Ishikawa (cell line): Measurements from ENCODE around the gene DIP2C.

ENCODE experiments used
- CEBPB ChIP-seq: IDR thresholded peaks from 2 replicates; pipeline ENCODE4 v1.6.1; 2012
- EGR1 ChIP-seq: IDR thresholded peaks from 2 replicates; pipeline ENCODE4 v1.6.1; 2012
- NFIC ChIP-seq: IDR thresholded peaks from 2 replicates; pipeline ENCODE4 v1.6.1; 2012
- RAD21 ChIP-seq: IDR thresholded peaks from 2 replicates; pipeline ENCODE4 v1.6.1; 2012; ENCODE audit warnings: low read depth
- TAF1 ChIP-seq: IDR thresholded peaks from 2 replicates; pipeline ENCODE4 v1.6.1; 2012; ENCODE audit warnings: low read depth, mild to moderate bottlenecking
- YY1 ChIP-seq: IDR thresholded peaks from 2 replicates; pipeline ENCODE4 v1.6.1; 2012; ENCODE audit warnings: low read depth
- ZBTB7A ChIP-seq: IDR thresholded peaks from 2 replicates; pipeline ENCODE4 v1.6.1; 2012; ENCODE audit warnings: low read depth
- TF ChIP-seq, protein P1 (sequence below): IDR thresholded peaks from 2 replicates; pipeline ENCODE4 v1.6.1; 2012; ENCODE audit warnings: low read depth, mild to moderate bottlenecking

DNA sequence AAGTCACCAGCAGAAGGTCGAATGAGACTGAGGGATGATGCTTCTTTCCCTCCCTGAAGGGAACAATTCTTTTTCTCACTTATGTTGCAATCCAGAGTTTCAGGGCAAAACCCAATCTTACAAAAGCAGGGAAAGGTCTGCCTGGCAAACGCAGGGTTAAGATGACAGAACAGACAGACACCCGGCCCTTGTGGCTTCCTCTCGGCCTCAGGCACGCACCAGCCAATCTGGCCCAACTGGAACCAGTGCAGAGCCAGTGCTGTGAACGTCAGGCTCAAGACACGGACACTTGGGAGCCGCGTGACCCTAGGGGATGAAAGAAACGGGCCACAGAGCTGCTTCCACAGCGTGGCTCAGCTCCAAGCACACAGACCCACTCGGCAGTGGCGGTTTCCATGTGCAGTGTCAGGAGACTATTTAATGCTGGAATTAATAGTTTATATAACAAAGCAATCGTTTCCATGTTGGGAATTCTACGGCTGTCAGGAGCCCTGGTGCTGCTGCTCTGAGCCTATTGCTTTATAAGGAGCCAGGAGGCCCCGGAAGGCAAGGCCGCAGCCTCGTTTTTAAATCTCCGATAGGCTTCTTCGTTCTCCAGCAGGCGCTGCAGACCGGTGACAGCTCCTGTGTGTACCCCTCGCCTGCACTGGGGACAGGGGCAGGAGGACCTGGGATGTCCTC is 198.4 kb downstream of the DIP2C start:
- TF ChIP-seq, protein P1, sequence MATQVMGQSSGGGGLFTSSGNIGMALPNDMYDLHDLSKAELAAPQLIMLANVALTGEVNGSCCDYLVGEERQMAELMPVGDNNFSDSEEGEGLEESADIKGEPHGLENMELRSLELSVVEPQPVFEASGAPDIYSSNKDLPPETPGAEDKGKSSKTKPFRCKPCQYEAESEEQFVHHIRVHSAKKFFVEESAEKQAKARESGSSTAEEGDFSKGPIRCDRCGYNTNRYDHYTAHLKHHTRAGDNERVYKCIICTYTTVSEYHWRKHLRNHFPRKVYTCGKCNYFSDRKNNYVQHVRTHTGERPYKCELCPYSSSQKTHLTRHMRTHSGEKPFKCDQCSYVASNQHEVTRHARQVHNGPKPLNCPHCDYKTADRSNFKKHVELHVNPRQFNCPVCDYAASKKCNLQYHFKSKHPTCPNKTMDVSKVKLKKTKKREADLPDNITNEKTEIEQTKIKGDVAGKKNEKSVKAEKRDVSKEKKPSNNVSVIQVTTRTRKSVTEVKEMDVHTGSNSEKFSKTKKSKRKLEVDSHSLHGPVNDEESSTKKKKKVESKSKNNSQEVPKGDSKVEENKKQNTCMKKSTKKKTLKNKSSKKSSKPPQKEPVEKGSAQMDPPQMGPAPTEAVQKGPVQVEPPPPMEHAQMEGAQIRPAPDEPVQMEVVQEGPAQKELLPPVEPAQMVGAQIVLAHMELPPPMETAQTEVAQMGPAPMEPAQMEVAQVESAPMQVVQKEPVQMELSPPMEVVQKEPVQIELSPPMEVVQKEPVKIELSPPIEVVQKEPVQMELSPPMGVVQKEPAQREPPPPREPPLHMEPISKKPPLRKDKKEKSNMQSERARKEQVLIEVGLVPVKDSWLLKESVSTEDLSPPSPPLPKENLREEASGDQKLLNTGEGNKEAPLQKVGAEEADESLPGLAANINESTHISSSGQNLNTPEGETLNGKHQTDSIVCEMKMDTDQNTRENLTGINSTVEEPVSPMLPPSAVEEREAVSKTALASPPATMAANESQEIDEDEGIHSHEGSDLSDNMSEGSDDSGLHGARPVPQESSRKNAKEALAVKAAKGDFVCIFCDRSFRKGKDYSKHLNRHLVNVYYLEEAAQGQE, result no peak
- no peak for TF ChIP-seq YY1
- TF ChIP-seq CEBPB, result no peak
- TF ChIP-seq EGR1, result no peak
- no peak for TF ChIP-seq TAF1
- no peak for TF ChIP-seq ZBTB7A
- no peak for TF ChIP-seq RAD21
- no peak for TF ChIP-seq NFIC
